Measurements from ENCODE around the gene GRAP2. TPM values are rescaled to one million over a fixed set of nuclear protein-coding genes. Genes with fewer than 3 reads are reported as not detected.

GRAP2 gene
- total RNA-seq, 1 donor: under 0.01 TPM

- H3K4me3 ChIP-seq (ENCODE audit: low read depth, low read length): no peak within 1 kb of the TSS
- no peak for TF ChIP-seq CTCF (IDR thresholded peaks at IDR 0.05; ENCODE audit: insufficient read depth, low read depth, low read length)
Measured at GRCh38 chr22:39893526-39893925, 7.4 kb upstream of the GRAP2 start, which contains the start of gene ENTHD1. ENTHD1 (minus strand) TSS chr22:39893760; CDS start chr22:39887748, 6,012 bp downstream.

GRCh38 chr22:39894554-39895092 lies 6.3 kb upstream of the GRAP2 start:
- no peak for TF ChIP-seq CTCF (IDR thresholded peaks at IDR 0.05; ENCODE audit: insufficient read depth, low read depth, low read length)

More at GRCh38 chr22:39893526-39893925, 7.4 kb upstream of the GRAP2 start, which contains the start of gene ENTHD1:
- DNase-seq (ENCODE audit: low read depth): no peak

GRCh38 chr22:39895682-39896081 lies 5.2 kb upstream of the GRAP2 start:
- no peak for DNase-seq (ENCODE audit: low read depth)
- H3K4me3 ChIP-seq (ENCODE audit: low read depth, low read length): no peak overlapping the region
- TF ChIP-seq CTCF (IDR thresholded peaks at IDR 0.05; ENCODE audit: insufficient read depth, low read depth, low read length): no peak

More at GRCh38 chr22:39894554-39895092, 6.3 kb upstream of the GRAP2 start:
- no peak for DNase-seq (ENCODE audit: low read depth)
- H3K4me3 ChIP-seq (ENCODE audit: low read depth, low read length): no peak overlapping the region

GRCh38 chr22:39896313-39896996 lies 4.4 kb upstream of the GRAP2 start:
- H3K4me3 ChIP-seq (ENCODE audit: low read depth, low read length): no peak overlapping the region
- TF ChIP-seq CTCF (IDR thresholded peaks at IDR 0.05; ENCODE audit: insufficient read depth, low read depth, low read length): no peak
- no peak for DNase-seq (ENCODE audit: low read depth)

GRCh38 chr22:39897841-39898240 lies 3.0 kb upstream of the GRAP2 start:
- H3K4me3 ChIP-seq (ENCODE audit: low read depth, low read length): no peak overlapping the region
- no peak for DNase-seq (ENCODE audit: low read depth)
- TF ChIP-seq CTCF (IDR thresholded peaks at IDR 0.05; ENCODE audit: insufficient read depth, low read depth, low read length): no peak

- no peak overlapping the region for H3K4me3 ChIP-seq (ENCODE audit: low read depth, low read length)
- DNase-seq (ENCODE audit: low read depth): no peak
- TF ChIP-seq CTCF (IDR thresholded peaks at IDR 0.05; ENCODE audit: insufficient read depth, low read depth, low read length): no peak
Measured at GRCh38 chr22:39898997-39899396, 1.9 kb upstream of the GRAP2 start.

Data from fibroblast of villous mesenchyme (primary cell).